ENCODE data around the gene SH3TC1. TPM values are rescaled to one million over a fixed set of nuclear protein-coding genes. Genes with fewer than 3 reads are reported as not detected.

SH3TC1 gene
- total RNA-seq, 2 experiments from 2014 or later, result 16.2 to 17.5 TPM

- TF ChIP-seq, protein P1, sequence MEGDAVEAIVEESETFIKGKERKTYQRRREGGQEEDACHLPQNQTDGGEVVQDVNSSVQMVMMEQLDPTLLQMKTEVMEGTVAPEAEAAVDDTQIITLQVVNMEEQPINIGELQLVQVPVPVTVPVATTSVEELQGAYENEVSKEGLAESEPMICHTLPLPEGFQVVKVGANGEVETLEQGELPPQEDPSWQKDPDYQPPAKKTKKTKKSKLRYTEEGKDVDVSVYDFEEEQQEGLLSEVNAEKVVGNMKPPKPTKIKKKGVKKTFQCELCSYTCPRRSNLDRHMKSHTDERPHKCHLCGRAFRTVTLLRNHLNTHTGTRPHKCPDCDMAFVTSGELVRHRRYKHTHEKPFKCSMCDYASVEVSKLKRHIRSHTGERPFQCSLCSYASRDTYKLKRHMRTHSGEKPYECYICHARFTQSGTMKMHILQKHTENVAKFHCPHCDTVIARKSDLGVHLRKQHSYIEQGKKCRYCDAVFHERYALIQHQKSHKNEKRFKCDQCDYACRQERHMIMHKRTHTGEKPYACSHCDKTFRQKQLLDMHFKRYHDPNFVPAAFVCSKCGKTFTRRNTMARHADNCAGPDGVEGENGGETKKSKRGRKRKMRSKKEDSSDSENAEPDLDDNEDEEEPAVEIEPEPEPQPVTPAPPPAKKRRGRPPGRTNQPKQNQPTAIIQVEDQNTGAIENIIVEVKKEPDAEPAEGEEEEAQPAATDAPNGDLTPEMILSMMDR (IDR thresholded peaks at IDR 0.05), result no peak
- no peaks in the 10 kb centered on the region for H3K9me3 Mint-ChIP-seq
- ChIA-PET CTCF (interaction anchor here (0.7 to 2.2 kb wide), 4 partner anchors 24 to 41 kb away, joined by 3 to 11 read pairs (median 6); no protein-coding TSS in a partner anchor), POLR2A (interaction anchor here (0.6 to 1.2 kb wide), 4 partner anchors 11 to 27 kb away, joined by 3 to 4 read pairs (median 3); no protein-coding TSS in a partner anchor)
- peak overlapping the region; percentile 83 for H3K4me3 Mint-ChIP-seq
- H3K4me1 Mint-ChIP-seq (ENCODE audit: low read depth), result peaks cover 56% of the 10 kb centered on the region
- H3K27me3 Mint-ChIP-seq, result no peaks in the 10 kb centered on the region
- no peaks in the 10 kb centered on the region for H3K36me3 Mint-ChIP-seq (ENCODE audit: low read depth)
- ATAC-seq (peak; percentile 76), DNase-seq (peak; percentile 80)
- intact Hi-C loops (cut with micrococcal nuclease), result no loop called here
- peak overlapping the region; percentile 83 for H3K27ac Mint-ChIP-seq
These were observed 2.3 kb downstream of the SH3TC1 start for GRCh38 chr4:8201321-8201781.

DNA sequence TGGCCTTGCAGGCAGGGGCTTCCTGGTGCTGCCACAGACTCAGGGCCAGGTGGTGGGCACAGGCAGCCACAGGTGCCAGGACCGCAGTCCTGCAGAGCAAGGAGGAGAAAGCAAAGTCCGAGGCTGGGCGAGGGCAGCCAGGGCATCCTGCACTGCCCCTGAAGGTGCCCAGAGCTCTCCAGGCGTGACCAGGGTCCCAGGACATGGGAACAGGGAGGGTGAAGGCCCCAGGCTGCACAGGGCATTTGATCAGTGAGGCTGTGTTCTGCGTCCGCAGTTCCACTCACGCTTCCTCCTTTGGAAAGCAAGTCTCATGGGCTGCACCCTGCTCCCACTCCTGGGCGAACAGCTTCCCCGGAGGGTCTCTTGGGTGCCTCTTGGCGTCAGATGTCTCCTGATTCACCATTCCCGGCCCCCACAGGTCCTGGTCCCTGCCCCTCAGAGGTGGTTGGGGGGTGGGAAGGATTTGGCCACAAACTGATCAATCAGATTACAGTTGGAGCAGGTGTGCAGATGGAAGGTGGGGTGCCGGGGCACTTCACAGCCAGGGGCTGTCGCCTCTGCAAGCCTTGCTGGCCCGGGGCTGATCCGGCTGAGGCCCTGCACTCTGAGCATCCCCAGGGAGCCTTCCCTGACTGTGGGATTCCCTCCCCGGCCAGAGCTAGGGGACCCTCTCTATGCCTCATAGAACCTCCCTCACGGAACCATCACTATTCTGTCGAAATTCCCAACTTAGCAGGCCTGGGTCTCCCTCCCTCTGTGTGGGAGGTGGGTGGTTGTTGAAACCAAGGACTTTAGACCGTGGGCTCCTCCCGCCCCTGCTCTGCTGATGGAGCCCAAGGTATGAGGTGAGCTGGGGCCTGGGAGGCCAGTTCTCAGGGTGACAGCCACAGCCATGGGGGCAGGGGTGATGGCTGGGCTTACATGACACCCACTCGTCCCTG, 3.3 kb downstream of the SH3TC1 start:
- DNase-seq, result no peak
- ChIA-PET POLR2A (interaction anchor here (0.6 to 1.2 kb wide), 3 partner anchors 20 to 26 kb away, joined by 3 to 4 read pairs (median 3); no protein-coding TSS in a partner anchor), CTCF (interaction anchor here (0.7 to 2.2 kb wide), 5 partner anchors 23 to 40 kb away, joined by 3 to 11 read pairs (median 5); no protein-coding TSS in a partner anchor)
- H3K36me3 Mint-ChIP-seq (ENCODE audit: low read depth), result no peaks in the 10 kb centered on the region
- H3K4me3 Mint-ChIP-seq, result no peak overlapping the region
- TF ChIP-seq, protein P1 (IDR thresholded peaks at IDR 0.05), result no peak
- H3K27ac Mint-ChIP-seq, result no peak overlapping the region
- H3K4me1 Mint-ChIP-seq (ENCODE audit: low read depth), result peaks cover 56% of the 10 kb centered on the region
- no peak for ATAC-seq
- H3K9me3 Mint-ChIP-seq, result no peaks in the 10 kb centered on the region
- intact Hi-C loops (cut with micrococcal nuclease), result no loop called here
- H3K27me3 Mint-ChIP-seq, result no peaks in the 10 kb centered on the region

DNA sequence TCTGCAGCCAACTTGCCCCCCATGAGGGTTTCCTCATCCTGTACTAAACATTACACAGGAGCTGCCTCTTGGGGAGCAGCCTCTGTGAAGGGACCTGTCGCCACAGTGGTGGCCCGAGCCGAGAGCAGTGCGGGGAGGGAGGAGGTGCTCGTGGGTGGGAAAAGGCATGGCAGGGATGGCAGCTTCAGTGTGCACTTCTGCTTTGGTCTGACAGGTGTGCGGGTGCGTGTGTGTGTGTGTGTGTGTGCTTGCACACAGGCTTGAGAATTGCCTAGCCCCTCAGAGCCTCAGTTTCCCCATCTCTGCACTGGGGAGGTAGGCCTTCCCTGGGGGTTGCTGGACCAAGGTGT, 3.9 kb downstream of the SH3TC1 start:
- ATAC-seq (no peak), DNase-seq (peak; percentile 22)
- H3K9me3 Mint-ChIP-seq, result no peaks in the 10 kb centered on the region
- H3K27me3 Mint-ChIP-seq, result no peaks in the 10 kb centered on the region
- no peak overlapping the region for H3K4me3 Mint-ChIP-seq
- ChIA-PET POLR2A (no interaction called here), CTCF (interaction anchor here (1.5 to 2.2 kb wide), 3 partner anchors 23 to 27 kb away, joined by 3 to 11 read pairs (median 6); no protein-coding TSS in a partner anchor)
- intact Hi-C loops (cut with micrococcal nuclease), result no loop called here
- H3K36me3 Mint-ChIP-seq (ENCODE audit: low read depth), result no peaks in the 10 kb centered on the region
- TF ChIP-seq, protein P1 (IDR thresholded peaks at IDR 0.05), result no peak
- peaks cover 56% of the 10 kb centered on the region for H3K4me1 Mint-ChIP-seq (ENCODE audit: low read depth)
- no peak overlapping the region for H3K27ac Mint-ChIP-seq

GRCh38 chr4:8203817-8204216, 4.7 kb downstream of the SH3TC1 start:
- no peaks in the 10 kb centered on the region for H3K36me3 Mint-ChIP-seq (ENCODE audit: low read depth)
- intact Hi-C loops (cut with micrococcal nuclease), result no loop called here
- no peaks in the 10 kb centered on the region for H3K27me3 Mint-ChIP-seq
- ChIA-PET POLR2A (no interaction called here), CTCF (no interaction called here)
- no peak overlapping the region for H3K4me3 Mint-ChIP-seq
- no peak for DNase-seq
- TF ChIP-seq, protein P1 (IDR thresholded peaks at IDR 0.05), result no peak
- no peaks in the 10 kb centered on the region for H3K9me3 Mint-ChIP-seq
- no peak overlapping the region for H3K27ac Mint-ChIP-seq
- no peak for ATAC-seq
- peaks cover 49% of the 10 kb centered on the region for H3K4me1 Mint-ChIP-seq (ENCODE audit: low read depth)
